DOHH2 (cell line): ENCODE data around the gene MPPED1.

Source experiments
- H3F3A ChIP-seq: fragments of 200-600 bp; sonication (generic), shearing (Covaris generic); 2 replicates; pipeline ENCODE4 v1.6.0; 2016; ENCODE audit warnings: antibody characterized with exemption, mild to moderate bottlenecking; ENCODE audit not compliant: control insufficient read depth, insufficient read depth
- H3K27ac ChIP-seq: fragments of 200-600 bp; sonication (generic); 2 replicates; pipeline ENCODE4 v1.5.1; 2014; ENCODE audit warnings: low read depth, mild to moderate bottlenecking, low read length, moderate library complexity
- H3K27me3 ChIP-seq: fragments of 200-600 bp; sonication (generic); 2 replicates; pipeline ENCODE4 v1.6.1; 2014; ENCODE audit warnings: mild to moderate bottlenecking, low read length, mixed read lengths; ENCODE audit not compliant: control insufficient read depth
- H3K36me3 ChIP-seq: fragments of 200-600 bp; sonication (generic); 2 replicates; pipeline ENCODE4 v1.6.1; 2014; ENCODE audit warnings: mild to moderate bottlenecking, low read length, moderate library complexity, mixed read lengths; ENCODE audit not compliant: control insufficient read depth
- H3K4me1 ChIP-seq: fragments of 200-600 bp; sonication (generic); 2 replicates; pipeline ENCODE4 v1.6.1; 2014; ENCODE audit warnings: mild to moderate bottlenecking, low read length, mixed read lengths; ENCODE audit not compliant: control insufficient read depth
- H3K4me2 ChIP-seq: fragments of 200-600 bp; sonication (generic); 2 replicates; pipeline ENCODE4 v1.6.0; 2014; ENCODE audit warnings: mild to moderate bottlenecking, low read length, moderate library complexity
- H3K4me3 ChIP-seq: fragments of 200-600 bp; sonication (generic); 2 replicates; pipeline ENCODE4 v1.5.1; 2014; ENCODE audit warnings: mild to moderate bottlenecking, low read length, mixed read lengths
- H3K79me2 ChIP-seq: fragments of 200-600 bp; sonication (generic); 2 replicates; pipeline ENCODE4 v1.6.1; 2014; ENCODE audit warnings: mild to moderate bottlenecking, low read length, mixed read lengths; ENCODE audit not compliant: control insufficient read depth
- H3K9me2 ChIP-seq: fragments of 200-600 bp; sonication (generic); replicated peaks from 2 replicates; pipeline ENCODE4 v1.6.1; 2014; ENCODE audit warnings: mild to moderate bottlenecking, low read length, mixed read lengths; ENCODE audit not compliant: control insufficient read depth
- H3K9me3 ChIP-seq: fragments of 200-600 bp; sonication (generic); 2 replicates; pipeline ENCODE4 v1.6.1; 2014; ENCODE audit warnings: antibody characterized with exemption, low read length, mixed read lengths; ENCODE audit not compliant: control insufficient read depth, insufficient read depth
- H4K20me1 ChIP-seq: fragments of 200-600 bp; sonication (generic); 2 replicates; pipeline ENCODE4 v1.6.0; 2014; ENCODE audit warnings: low read depth, mild to moderate bottlenecking, antibody characterized with exemption, low read length, moderate library complexity; ENCODE audit not compliant: control insufficient read depth, insufficient read depth
- EZH2phosphoT487 ChIP-seq: fragments of 200-600 bp; sonication (generic); IDR thresholded peaks from 2 replicates; pipeline ENCODE4 v1.6.1; 2017; ENCODE audit warnings: borderline replicate concordance, mild to moderate bottlenecking, antibody characterized with exemption, low read length, moderate library complexity, mixed read lengths
- TF ChIP-seq, protein P1 (sequence below): fragments of 200-600 bp; sonication (generic); IDR thresholded peaks from one replicate; pipeline ENCODE4 v1.5.1; 2014; ENCODE audit warnings: antibody characterized with exemption, mild to moderate bottlenecking, low read depth, low read length; ENCODE audit not compliant: poor library complexity, severe bottlenecking

Gene MPPED1

DNA sequence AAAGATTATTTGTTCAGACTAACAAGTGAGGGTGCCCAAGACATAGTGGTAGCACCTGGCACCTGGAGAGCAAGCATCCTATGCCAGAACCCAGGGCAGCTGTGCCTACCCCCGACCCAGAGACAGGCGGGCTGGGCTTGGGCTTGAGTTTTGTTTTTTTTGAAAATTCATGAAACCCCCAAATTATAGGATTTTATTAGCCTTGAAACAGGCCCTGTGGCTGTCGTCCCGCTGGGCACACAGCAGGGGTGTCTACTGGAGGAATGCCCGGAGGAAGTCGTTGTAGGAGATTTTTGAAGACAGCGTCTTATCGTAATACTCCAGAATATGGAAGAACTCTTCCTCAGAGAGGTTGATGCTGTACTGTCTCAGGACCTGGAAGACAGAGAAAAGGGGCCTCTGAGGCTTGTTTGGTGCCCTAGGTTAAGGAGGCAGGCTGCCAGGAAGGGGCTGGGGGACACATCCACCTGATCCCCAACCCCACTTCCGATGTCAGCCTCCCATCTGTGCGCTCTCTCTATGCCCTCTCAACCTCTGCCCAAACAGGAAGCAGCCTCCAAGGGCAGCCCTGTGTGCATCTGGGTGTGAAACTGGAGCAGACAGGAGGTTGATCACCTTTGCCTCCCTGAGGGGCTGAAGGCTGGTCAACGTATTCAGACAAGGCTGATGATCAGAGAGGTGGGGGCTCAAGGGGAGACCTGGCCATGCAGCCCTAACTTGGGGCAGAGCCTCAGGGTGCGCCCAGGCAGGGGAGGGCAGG, 117.0 kb downstream of the MPPED1 start:
- Histone ChIP-seq H3K27ac (no peak overlapping the region), H3K4me3 (no peak overlapping the region), H3K4me2 (no peak overlapping the region), H3K9me3 (no peaks in the 10 kb centered on the region), H3K27me3 (no peaks in the 10 kb centered on the region), H4K20me1 (no peaks in the 10 kb centered on the region), H3K9me2 (no peaks in the 10 kb centered on the region), H3K36me3 (no peaks in the 10 kb centered on the region), H3K4me1 (no peaks in the 10 kb centered on the region), H3K79me2 (no peaks in the 10 kb centered on the region), H3F3A (no peaks in the 10 kb centered on the region)
- no peak for TF ChIP-seq EZH2phosphoT487
- TF ChIP-seq, protein P1, sequence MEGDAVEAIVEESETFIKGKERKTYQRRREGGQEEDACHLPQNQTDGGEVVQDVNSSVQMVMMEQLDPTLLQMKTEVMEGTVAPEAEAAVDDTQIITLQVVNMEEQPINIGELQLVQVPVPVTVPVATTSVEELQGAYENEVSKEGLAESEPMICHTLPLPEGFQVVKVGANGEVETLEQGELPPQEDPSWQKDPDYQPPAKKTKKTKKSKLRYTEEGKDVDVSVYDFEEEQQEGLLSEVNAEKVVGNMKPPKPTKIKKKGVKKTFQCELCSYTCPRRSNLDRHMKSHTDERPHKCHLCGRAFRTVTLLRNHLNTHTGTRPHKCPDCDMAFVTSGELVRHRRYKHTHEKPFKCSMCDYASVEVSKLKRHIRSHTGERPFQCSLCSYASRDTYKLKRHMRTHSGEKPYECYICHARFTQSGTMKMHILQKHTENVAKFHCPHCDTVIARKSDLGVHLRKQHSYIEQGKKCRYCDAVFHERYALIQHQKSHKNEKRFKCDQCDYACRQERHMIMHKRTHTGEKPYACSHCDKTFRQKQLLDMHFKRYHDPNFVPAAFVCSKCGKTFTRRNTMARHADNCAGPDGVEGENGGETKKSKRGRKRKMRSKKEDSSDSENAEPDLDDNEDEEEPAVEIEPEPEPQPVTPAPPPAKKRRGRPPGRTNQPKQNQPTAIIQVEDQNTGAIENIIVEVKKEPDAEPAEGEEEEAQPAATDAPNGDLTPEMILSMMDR = no peak

DNA sequence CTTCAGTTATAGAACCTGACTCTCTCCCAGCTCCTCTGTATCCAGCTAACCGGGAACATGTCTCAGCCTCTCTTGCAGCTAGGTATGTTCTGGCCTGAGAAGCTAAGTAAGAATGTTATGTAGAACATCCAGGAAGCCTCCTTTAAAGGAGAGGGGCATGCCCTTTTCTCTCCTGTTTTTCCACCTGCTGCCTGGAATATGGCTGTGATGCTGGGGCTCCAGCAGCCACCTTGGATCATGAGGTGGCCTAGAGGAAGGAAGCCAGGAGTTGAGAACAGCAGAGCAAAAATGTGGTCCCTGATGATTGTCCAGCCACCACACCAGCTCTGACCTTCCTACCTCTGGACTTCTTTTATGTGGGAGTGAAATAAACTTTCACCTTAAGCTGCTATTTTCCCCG, 117.6 kb downstream of the MPPED1 start:
- Histone ChIP-seq H3K4me2 (no peak overlapping the region), H4K20me1 (no peaks in the 10 kb centered on the region), H3K27me3 (no peaks in the 10 kb centered on the region), H3K9me3 (no peaks in the 10 kb centered on the region), H3K79me2 (no peaks in the 10 kb centered on the region), H3F3A (no peaks in the 10 kb centered on the region), H3K4me1 (no peaks in the 10 kb centered on the region), H3K36me3 (no peaks in the 10 kb centered on the region), H3K4me3 (no peak overlapping the region), H3K9me2 (no peaks in the 10 kb centered on the region), H3K27ac (no peak overlapping the region)
- TF ChIP-seq, protein P1 = no peak
- TF ChIP-seq EZH2phosphoT487 = no peak

DNA sequence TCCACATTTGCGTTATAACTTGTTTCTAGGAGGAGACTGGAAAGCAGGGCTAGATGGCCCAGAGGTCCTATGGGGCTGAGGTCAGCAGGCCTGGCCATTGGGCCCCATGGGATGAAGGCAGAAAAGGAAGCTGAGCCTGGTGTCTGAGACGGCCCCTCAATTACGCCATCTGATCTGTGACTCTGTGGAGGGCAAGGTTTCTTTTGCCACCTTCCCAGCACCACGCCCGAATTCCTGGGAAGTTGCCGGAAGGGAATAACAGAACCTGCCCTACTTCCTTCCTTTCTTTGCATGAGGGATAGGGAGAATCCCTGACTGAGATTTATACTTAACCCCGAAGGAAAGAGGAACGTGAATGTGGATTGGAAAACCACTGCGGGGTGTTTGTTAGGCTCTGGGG, 118.1 kb downstream of the MPPED1 start:
- no peaks in the 10 kb centered on the region for H3K9me3 ChIP-seq
- no peaks in the 10 kb centered on the region for H3K79me2 ChIP-seq
- no peaks in the 10 kb centered on the region for H4K20me1 ChIP-seq
- TF ChIP-seq, protein P1 = no peak
- no peak for TF ChIP-seq EZH2phosphoT487
- H3K4me2 ChIP-seq = no peak overlapping the region
- no peaks in the 10 kb centered on the region for H3F3A ChIP-seq
- H3K27ac ChIP-seq = no peak overlapping the region
- H3K4me3 ChIP-seq = no peak overlapping the region
- H3K27me3 ChIP-seq = no peaks in the 10 kb centered on the region
- H3K36me3 ChIP-seq = no peaks in the 10 kb centered on the region
- H3K9me2 ChIP-seq = no peaks in the 10 kb centered on the region
- no peaks in the 10 kb centered on the region for H3K4me1 ChIP-seq
